Spleen (tissue), 7 donors: ENCODE data around the gene AKIRIN2.

Source experiments
- CTCF ChIP-seq, 11 experiments: fragments of 200-600 bp in 7 of 11; fragments of 450-650 bp in 4 of 11; sonication (generic) in 4 of 11; IDR thresholded peaks in 8 of 11; conservative IDR thresholded peaks in 3 of 11; 1 replicate in 7 of 11; 2 replicates in 4 of 11; pipeline versions ENCODE4 v1.4.0 to v1.8.0; 2016 to 2021; ENCODE audit warnings: antibody characterized with exemption in 11 of 11, inconsistent platforms in 4 of 11, mild to moderate bottlenecking in 1 of 11
- POLR2A ChIP-seq, 3 donors: fragments of 450-650 bp; IDR thresholded peaks; one replicate each; pipeline ENCODE4 v1.5.1; 2017; ENCODE audit warnings: antibody characterized with exemption in 3 of 3, mild to moderate bottlenecking in 1 of 3
- POLR2AphosphoS5 ChIP-seq, 3 donors: sonication (generic); formaldehyde crosslinking; IDR thresholded peaks; one replicate each; pipeline ENCODE4 v1.5.1; 2017; ENCODE audit warnings: antibody characterized with exemption in 3 of 3
- donor health status: DM: no; HTN: no; CAD: no; lungs with moderate emphysema.
- donor health status: DM: no; HTN: no; CAD: no.
- donor health status: DM: no; HTN: no; CAD: no.

DNA sequence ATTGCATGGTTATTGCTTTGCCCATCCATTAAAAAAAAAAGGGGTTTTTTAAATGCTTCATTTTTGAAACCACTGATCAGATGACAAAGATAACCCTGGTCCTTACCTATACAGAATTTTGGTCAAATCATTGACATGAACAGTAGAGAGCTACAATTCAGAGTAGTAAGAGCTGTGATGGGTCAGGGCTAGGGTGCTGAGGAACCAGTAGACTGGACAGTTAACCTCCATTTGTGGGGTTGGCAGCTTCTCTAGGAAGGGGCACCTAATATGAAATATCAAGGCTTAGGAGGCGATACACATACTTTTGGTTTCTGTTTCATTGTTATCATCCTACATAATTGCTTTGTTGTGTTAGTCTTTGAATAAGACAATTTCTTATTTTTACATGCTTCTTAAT, 57.0 kb downstream of the AKIRIN2 start:
- TF ChIP-seq CTCF (IDR thresholded peaks at IDR 0.05 in 8 of 11, conservative IDR thresholded peaks at IDR 0.05 in 3 of 11) (no peak), POLR2A (IDR thresholded peaks at IDR 0.05) (no peak), POLR2AphosphoS5 (IDR thresholded peaks at IDR 0.05) (no peak)
